Stimulated activated CD4-positive, alpha-beta T cell treated with anti-CD3 and anti-CD28 coated beads, Interleukin-1b, Interleukin-23, amount 100 ng/mL, for 4 hours (primary cell): ENCODE data around the gene APOD.

Experiments
- DNase-seq, 2 donors: peaks; one replicate each; pipeline ENCODE4 v3.0.0-alpha.2; 2020; ENCODE audit warnings: low read depth in 2 of 2

Gene APOD

DNA sequence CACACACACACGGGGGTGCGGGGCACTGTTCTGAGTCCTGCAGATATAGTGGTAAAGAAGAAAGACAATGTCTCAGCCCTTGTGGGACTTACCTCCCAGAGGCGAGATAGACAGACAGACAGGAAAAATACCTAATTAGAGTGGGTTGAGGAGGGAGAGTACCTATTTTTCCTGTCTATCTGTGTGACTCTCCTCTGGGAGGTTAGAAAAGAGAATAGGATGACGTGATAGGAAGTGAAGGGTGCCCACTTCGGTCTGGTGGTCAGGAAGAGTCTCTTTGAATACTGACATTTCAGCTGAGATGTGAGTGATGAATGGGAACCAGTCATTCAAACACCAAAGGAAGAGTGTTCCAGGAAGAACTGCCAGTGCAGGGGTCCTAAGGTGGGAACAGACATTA is 4.1 kb upstream of the APOD start:
- no peak for DNase-seq

- DNase-seq: no peak
Observed at GRCh38 chr3:195587406-195587805, 3.7 kb upstream of the APOD start.

DNA sequence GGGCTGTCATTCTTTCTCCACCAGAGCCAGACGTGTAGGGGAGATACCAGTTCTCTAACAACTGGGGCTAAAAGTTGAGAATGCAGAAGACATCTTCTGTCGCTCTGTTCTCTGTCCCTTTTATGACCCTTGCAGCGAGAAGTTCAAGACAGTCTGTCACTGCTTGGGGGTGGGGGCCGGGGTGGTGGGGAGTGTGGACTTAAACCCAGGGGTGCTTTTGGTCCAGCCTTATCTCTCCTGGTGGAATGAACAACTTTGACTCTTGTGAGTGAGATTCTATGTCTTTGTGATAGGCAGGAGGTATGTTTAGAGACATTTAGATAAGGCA is 767 bp upstream of the APOD start:
- no peak for DNase-seq

DNA sequence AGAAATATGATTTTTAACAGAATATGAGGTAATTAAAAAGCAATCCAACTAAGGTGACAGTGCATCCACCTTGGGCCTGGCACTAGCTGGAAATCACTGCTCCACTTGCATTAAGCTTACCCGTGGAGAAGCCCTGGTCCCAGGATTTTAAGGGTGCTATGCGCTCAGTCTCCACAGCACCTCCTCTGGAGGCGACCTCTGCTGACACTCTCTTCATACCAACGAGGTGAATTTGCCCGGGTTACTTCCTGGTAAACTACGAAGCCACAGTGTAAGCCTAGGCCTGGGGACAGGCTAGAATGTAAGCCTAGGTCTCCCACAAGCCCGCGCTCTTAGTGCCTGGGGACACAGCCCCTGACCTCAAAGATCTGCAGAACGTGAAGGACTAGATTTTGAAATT is 793 bp downstream of the APOD start:
- DNase-seq: no peak

GRCh38 chr3:195580744-195581443 is 2.8 kb downstream of the APOD start:
- no peak for DNase-seq

DNA sequence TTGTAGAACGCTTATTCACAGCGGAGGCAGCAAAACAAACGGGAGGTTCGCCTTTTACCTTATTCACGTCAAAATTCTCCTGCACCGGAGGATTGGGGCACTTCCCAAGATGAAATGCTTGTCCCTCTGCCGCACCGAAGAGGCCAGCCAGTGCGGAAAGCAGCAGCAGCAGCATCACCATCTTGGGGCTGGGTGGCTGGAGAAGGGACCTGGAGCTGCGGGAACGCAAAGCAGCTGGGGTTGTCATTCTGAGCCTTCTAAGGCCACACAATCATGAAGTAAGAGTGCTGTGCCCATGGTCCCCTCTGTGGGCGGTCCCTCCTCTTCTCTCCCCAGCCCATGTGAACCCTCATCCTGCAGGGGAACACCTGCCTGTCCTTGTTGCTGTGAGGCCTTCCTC is 4.5 kb downstream of the APOD start:
- no peak for DNase-seq

DNA sequence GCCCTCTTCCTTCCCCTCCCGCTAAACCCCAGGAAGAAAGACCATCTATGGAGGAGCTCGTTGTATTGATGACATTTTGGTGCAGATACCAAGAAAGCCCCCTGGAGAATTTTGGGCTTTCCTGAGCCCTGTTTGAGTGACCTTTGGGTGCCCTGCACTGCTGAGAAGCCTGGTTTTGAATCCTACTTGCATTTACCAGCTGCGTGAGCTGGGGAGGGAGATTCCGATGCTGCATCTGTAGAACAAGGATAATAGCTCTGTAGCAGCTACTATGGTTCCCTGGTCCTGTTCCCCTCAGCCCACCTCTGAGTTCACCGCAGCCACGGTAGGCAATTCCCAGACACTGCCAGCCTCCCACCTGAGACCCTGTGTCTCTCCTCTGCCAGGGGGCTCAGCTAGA is 5.2 kb downstream of the APOD start:
- no peak for DNase-seq

DNA sequence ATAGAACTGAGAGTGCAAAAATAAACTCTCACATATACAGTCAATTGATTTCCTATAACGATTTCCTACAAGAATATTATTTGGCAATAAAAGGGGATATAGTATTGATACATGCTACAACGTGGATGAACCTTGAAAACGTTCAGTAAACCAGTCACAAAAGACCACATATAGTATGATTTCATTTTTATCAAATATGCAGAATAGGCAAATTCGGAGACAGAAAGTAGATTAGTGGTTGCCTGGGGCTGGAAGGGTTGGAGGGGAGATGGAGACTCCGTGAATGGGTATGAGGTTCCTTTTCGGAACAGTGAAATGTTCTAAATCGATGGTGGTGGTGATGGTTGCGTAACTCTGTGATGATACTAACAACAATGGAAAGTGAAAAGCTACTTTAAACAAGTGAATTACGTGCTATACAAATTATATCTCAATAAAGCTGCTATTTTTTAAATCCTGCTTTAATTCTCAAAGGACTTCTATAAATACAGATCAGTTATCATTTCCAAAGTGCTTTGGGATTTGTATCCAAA is 6.0 kb downstream of the APOD start:
- no peak for DNase-seq

DNA sequence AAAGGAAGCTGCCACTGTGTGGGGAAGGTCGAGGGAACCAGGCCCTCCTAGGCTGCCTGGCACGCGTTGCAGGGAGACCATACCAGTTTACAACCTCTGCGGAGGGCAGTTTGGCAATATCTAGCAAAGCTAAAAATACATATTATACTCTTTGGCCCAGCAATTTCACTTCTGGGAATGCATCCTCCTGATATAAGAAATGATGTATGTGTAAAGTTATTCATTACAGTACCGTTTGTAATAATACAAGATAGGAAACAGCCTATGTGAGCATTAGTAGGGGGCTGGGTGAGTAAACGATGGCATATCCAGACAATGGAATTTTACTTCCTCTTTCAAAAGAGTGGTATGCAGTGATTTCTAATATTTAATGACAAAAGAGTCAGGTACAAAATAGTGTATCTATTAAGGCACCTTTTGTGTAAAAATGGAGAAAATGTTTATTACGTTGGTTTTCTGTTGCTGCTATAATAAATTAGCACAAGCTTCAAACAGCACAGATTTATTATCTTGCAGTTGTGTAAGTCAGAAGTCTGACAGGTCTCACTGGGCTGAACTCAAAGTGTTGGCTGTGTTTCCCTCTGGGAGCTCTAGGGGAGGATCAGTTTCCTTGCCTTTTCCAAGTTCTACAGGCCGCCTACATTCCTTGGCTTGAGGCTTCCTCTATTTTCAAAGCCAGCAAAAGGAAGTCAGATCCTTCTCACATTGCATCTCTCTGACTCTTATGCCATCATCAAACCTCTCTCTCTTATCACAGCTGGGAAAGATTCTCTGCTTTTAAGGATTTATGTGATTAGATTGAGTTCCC is 9.0 kb downstream of the APOD start:
- DNase-seq: no peak

DNA sequence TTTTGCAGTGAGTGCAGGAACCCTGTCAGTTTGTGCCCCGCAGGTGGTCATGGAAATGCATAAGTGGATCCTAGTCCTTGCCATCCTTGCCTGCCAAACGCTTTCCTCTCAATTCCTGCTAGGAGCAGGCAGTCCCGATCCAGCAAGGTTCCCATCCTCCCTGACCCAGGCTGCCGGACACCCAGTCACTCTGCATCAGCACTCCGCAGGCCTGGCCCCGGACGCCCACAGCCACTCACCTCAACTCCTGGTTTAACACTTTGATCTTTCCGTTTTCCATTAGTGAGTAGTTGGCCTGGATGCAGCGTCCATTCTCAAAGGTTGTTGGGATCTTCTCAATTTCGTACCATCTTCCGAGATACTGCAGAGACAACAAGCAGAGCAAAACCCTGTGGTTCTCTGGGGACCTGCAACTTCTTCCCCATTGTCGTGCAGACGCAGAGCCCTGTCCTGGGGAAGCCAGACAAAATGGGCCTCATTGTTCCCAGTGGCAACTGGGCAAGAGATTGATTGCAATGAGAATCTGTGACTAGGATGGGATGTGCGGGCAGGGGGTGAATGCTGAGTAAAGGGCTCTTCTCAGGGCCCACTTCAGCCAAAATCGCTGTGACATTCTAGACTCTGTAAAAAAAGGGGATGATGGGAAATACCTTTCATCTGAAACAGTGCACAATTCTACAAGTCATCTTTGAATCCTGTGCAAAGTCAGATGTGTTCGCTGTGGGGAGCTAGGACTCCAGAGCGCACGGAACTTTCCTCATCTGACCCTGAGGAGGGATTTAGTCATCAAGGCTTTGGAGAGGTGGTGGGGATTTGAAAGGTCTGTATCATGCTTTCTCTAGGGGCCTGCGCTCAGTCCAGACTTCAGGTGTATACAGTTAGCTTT is 9.9 kb downstream of the APOD start:
- no peak for DNase-seq

- no peak for DNase-seq
Observed at GRCh38 chr3:195571361-195571760, 12.4 kb downstream of the APOD start.

GRCh38 chr3:195570912-195571311 is 12.8 kb downstream of the APOD start:
- DNase-seq: no peak

DNA sequence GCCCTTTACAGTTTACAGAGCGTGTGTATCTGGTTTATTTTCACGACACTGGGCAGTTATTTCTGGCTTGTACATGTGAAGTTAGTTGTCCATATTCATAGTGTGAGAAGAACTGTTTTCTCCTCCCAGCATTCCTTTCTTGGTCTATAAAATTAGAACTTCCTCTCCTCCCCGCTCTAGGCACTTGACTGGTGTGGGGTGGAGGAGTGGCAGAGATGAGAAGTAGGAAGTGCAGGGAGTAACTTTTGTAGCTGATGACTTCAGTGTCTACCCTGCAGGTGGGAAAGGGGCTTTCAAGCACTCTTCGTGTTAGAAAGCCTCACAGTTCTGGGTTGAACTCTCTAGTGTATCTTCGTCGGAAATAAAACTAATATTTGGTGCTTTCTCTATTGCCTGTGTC is 13.4 kb downstream of the APOD start:
- no peak for DNase-seq

GRCh38 chr3:195568630-195569029 is 15.1 kb downstream of the APOD start:
- DNase-seq: no peak

DNA sequence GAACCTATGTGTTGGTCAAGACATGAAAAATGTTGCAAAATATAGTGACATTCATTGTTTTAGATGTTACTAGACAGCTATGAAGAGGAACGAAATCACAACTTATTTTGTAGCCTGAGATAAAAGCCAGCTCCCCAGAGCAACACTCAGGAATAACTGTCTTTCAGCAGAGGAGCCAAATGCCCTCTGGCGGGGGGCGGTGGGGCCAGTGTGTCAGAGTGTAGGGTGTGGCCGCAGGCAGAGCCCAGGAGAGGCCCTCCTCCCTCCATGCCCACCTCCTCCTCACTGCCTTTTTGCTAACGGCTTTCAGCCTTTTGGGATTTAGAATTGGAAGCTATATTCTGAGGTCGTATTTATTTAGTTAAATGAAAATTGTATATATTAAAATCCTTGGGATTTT is 16.9 kb downstream of the APOD start:
- DNase-seq: no peak

DNA sequence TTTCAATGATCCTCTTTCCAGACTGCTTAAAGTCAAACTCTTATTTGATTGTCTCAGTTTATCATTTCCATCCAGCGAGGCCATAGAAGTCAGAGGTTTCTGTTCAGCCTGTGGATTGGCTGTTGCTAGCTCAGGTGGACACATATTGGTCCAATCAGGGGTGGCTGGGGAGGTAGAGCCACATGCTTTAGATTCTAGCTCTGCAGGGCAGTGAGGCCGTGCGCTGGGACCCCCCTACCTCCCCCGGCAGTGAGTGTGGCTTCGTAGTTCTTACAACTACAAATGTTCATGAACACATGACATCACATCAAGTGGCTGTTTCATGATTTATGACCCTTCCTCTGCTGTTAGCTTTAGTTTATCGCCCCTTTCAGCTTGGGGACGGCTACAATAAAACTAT is 18.0 kb downstream of the APOD start:
- no peak for DNase-seq

DNA sequence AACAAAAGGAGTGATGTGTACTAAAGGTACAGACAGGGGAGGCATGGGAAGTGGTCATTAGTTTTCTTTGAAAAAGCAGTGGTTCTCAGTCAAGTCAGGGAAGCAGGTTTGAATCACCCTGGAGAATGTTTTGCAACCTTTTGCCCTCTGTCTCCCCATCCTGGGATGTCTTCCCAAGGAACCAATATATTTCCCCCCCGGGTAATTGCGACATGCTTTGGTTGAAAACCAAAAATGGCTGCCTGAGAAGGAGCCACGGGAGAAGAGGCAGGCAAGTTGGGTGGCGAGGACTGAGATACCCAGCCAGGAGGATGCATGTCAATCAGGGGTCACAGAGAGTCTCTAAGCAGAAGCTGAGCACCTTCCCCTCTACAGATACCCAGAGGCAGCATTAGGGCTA is 20.4 kb downstream of the APOD start:
- no peak for DNase-seq

- no peak for DNase-seq
Observed at GRCh38 chr3:195559723-195560409, 23.9 kb downstream of the APOD start.

DNA sequence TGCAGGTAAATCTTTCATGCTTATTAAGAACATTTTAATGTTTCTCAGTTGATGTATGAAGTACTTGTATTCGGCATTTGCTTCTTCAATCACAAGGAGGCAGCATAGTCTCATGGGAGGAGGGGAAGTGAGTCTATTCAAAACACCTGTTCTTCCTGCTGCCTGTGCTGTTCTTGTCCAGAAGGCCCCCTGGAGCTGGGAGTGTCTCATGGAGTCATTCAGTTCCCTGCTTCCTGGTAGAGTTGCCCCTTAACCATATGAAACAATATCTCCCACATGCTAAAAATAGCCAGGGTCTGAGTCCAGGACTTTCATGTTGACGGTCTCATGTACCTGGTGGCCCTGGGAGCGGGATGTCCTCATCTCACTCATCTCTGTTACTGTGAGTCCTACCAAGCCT is 25.1 kb downstream of the APOD start:
- DNase-seq: no peak

GRCh38 chr3:195557322-195557721 is 26.4 kb downstream of the APOD start:
- no peak for DNase-seq

GRCh38 chr3:195556390-195556789 is 27.4 kb downstream of the APOD start:
- no peak for DNase-seq

GRCh38 chr3:195555110-195555509 is 28.6 kb downstream of the APOD start:
- DNase-seq: no peak
